Suprapubic skin (tissue), 4 donors: ENCODE measurements around the gene ACTL9. TPM values are rescaled to one million over a fixed set of nuclear protein-coding genes. Genes with fewer than 3 reads are reported as not detected.

Experiments
- DNase-seq, 2 donors: peaks; one replicate each; pipeline ENCODE4 v3.0.0-alpha.2; 2019; ENCODE audit warnings: low spot score in 2 of 2
- H3K27ac ChIP-seq: fragments of 200-600 bp; sonication (generic); one replicate; pipeline ENCODE4 v1.5.1; 2019
- H3K27me3 ChIP-seq: fragments of 200-600 bp; sonication (generic); one replicate; pipeline ENCODE4 v1.5.1; 2019
- H3K36me3 ChIP-seq: fragments of 200-600 bp; sonication (generic); one replicate; pipeline ENCODE4 v1.5.1; 2019
- H3K4me1 ChIP-seq: fragments of 200-600 bp; sonication (generic); one replicate; pipeline ENCODE4 v1.5.1; 2019
- H3K4me3 ChIP-seq: fragments of 200-600 bp; sonication (generic); one replicate; pipeline ENCODE4 v1.5.1; 2019; ENCODE audit warnings: mild to moderate bottlenecking
- H3K9me3 ChIP-seq: fragments of 200-600 bp; sonication (generic); one replicate; pipeline ENCODE4 v1.5.1; 2019
- CTCF ChIP-seq, 2 donors: fragments of 200-600 bp in 1 of 2; fragments of 450-650 bp in 1 of 2; sonication (generic) in 1 of 2; IDR thresholded peaks; one replicate each; pipeline ENCODE4 v1.5.1; 2016 to 2019; ENCODE audit warnings: antibody characterized with exemption in 2 of 2, mild to moderate bottlenecking in 1 of 2, moderate library complexity in 1 of 2
- EP300 ChIP-seq: sonication (generic); formaldehyde crosslinking; IDR thresholded peaks from one replicate; pipeline ENCODE4 v1.6.1; 2017; ENCODE audit warnings: antibody characterized with exemption
- POLR2A ChIP-seq, 2 donors: fragments of 450-650 bp; IDR thresholded peaks; one replicate each; pipeline ENCODE4 v1.6.1; 2017; ENCODE audit warnings: antibody characterized with exemption in 2 of 2, mild to moderate bottlenecking in 2 of 2, moderate library complexity in 2 of 2
- POLR2AphosphoS5 ChIP-seq, 3 donors: sonication (generic); formaldehyde crosslinking; IDR thresholded peaks; one replicate each; pipeline ENCODE4 v1.6.1; 2017; ENCODE audit warnings: antibody characterized with exemption in 3 of 3
- WGBS: methylation state at CpG from one replicate; pipeline ENCODE4 v1.1.5; 2018; 5-methylcytosine and 5-hydroxymethylcytosine counted together
- total RNA-seq, 4 donors: library from RNA; depleted of rRNA; stranded (reverse); fragments of >200 nt; gene quantifications; one replicate each; pipeline ENCODE4 v1.1.0, GENCODE V29; 2016

The ACTL9 gene
- total RNA-seq, 4 donors from 2014 or later, result not detected

GRCh38 chr19:8654591-8655339, 43.8 kb downstream of the ACTL9 start:
- DNase-seq, result no peak
- H3K4me3 ChIP-seq, result peak overlapping the region; percentile 23
- peaks cover 21% of the 10 kb centered on the region for H3K27me3 ChIP-seq
- no peaks in the 10 kb centered on the region for H3K9me3 ChIP-seq
- TF ChIP-seq CTCF (IDR thresholded peaks at IDR 0.05) (peak; percentile 81 to 97), EP300 (no peak)
- WGBS, result 4% methylated on average over 15 of the region's 15 CpGs
- no peaks in the 10 kb centered on the region for H3K36me3 ChIP-seq
- peaks cover 5% of the 10 kb centered on the region for H3K4me1 ChIP-seq
- no peak overlapping the region for H3K27ac ChIP-seq

GRCh38 chr19:8648240-8648639, 50.4 kb downstream of the ACTL9 start:
- Histone ChIP-seq H3K4me1 (no peaks in the 10 kb centered on the region), H3K27me3 (peaks cover 11% of the 10 kb centered on the region), H3K4me3 (no peak overlapping the region), H3K27ac (no peak overlapping the region), H3K9me3 (no peaks in the 10 kb centered on the region), H3K36me3 (no peaks in the 10 kb centered on the region)
- 78% methylated on average over 6 of the region's 6 CpGs for WGBS
- TF ChIP-seq POLR2A (IDR thresholded peaks at IDR 0.05) (no peak), CTCF (IDR thresholded peaks at IDR 0.05) (no peak), EP300 (no peak), POLR2AphosphoS5 (IDR thresholded peaks at IDR 0.05) (no peak)
- no peak for DNase-seq

Other genes starting within 250 kb of the ACTL9 start
- 1 to 10 TPM in 1 of 4 donors, under 1 TPM in 2, not detected in 1; 0.25 to 2.3 (median 0.34) TPM for gene PRAM1, start 196.2 kb downstream of the ACTL9 start, total RNA-seq
- gene ZNF414, start 184.6 kb downstream of the ACTL9 start, total RNA-seq, result 10 to 100 TPM; 10.4 to 43.7 (median 18.0) TPM
- 10 to 100 TPM in 1 of 4 donors, 1 to 10 TPM in 3; 3.2 to 14.6 (median 3.3) TPM for gene MYO1F, start 121.4 kb downstream of the ACTL9 start, total RNA-seq
- gene ADAMTS10, start 88.1 kb downstream of the ACTL9 start, total RNA-seq, result 10 to 100 TPM in 1 of 4 donors, 1 to 10 TPM in 3; 1.8 to 39.6 (median 6.2) TPM
- not detected for gene NFILZ, start 68.2 kb downstream of the ACTL9 start, total RNA-seq
- gene OR2Z1, start 22.8 kb upstream of the ACTL9 start, total RNA-seq, result 1 to 10 TPM in 1 of 4 donors, not detected in 3; 2.7 TPM
- 10 to 100 TPM; 27.2 to 66.8 (median 36.6) TPM for gene ZNF558, start 133.5 kb upstream of the ACTL9 start, total RNA-seq
- not detected for gene MBD3L1, start 133.6 kb upstream of the ACTL9 start, total RNA-seq